Measurements from ENCODE around the gene RABGAP1L.
"Not testable (repeated sequence)": the region's sequence is repeated elsewhere in the genome, so short reads cannot be mapped to it uniquely, and the experiment has no call there.

The RABGAP1L gene

GRCh38 chr1:174686213-174686612 is 526.9 kb downstream of the RABGAP1L start:
- H3K4me3 ChIP-seq (ENCODE audit: low read depth, low read length), result no peak overlapping the region
- DNase-seq (ENCODE audit: low read depth), result no peak
- TF ChIP-seq CTCF (IDR thresholded peaks at IDR 0.05; ENCODE audit: low read depth, low read length, missing control alignments), result no peak

GRCh38 chr1:174689524-174689923 is 530.2 kb downstream of the RABGAP1L start:
- no peak overlapping the region for H3K4me3 ChIP-seq (ENCODE audit: low read depth, low read length)
- DNase-seq (ENCODE audit: low read depth), result no peak
- no peak for TF ChIP-seq CTCF (IDR thresholded peaks at IDR 0.05; ENCODE audit: low read depth, low read length, missing control alignments)

GRCh38 chr1:174690266-174690665 is 530.9 kb downstream of the RABGAP1L start:
- TF ChIP-seq CTCF (IDR thresholded peaks at IDR 0.05; ENCODE audit: low read depth, low read length, missing control alignments), result no peak
- no peak for DNase-seq (ENCODE audit: low read depth)

GRCh38 chr1:174692313-174692712 is 533.0 kb downstream of the RABGAP1L start:
- DNase-seq (ENCODE audit: low read depth), result no peak
- no peak overlapping the region for H3K4me3 ChIP-seq (ENCODE audit: low read depth, low read length)
- no peak for TF ChIP-seq CTCF (IDR thresholded peaks at IDR 0.05; ENCODE audit: low read depth, low read length, missing control alignments)

More at GRCh38 chr1:174690266-174690665, 530.9 kb downstream of the RABGAP1L start:
- H3K4me3 ChIP-seq (ENCODE audit: low read depth, low read length), result no peak overlapping the region

GRCh38 chr1:174693085-174693484 is 533.8 kb downstream of the RABGAP1L start:
- no peak for DNase-seq (ENCODE audit: low read depth)
- no peak for TF ChIP-seq CTCF (IDR thresholded peaks at IDR 0.05; ENCODE audit: low read depth, low read length, missing control alignments)
- no peak overlapping the region for H3K4me3 ChIP-seq (ENCODE audit: low read depth, low read length)

- not testable (repeated sequence) for H3K4me3 ChIP-seq (ENCODE audit: low read depth, low read length); DNase-seq (ENCODE audit: low read depth)
These were observed 534.2 kb downstream of the RABGAP1L start for GRCh38 chr1:174693539-174693938.

GRCh38 chr1:174696026-174696821 is 536.9 kb downstream of the RABGAP1L start:
- no peak for DNase-seq (ENCODE audit: low read depth)
- no peak for TF ChIP-seq CTCF (IDR thresholded peaks at IDR 0.05; ENCODE audit: low read depth, low read length, missing control alignments)
- no peak overlapping the region for H3K4me3 ChIP-seq (ENCODE audit: low read depth, low read length)

All from GM12864 (cell line).